Activated CD4-positive, alpha-beta memory T cell treated with anti-CD3 and anti-CD28 coated beads for 36 hours (primary cell): ENCODE measurements around the gene UNC13B. TPM values are rescaled to one million over a fixed set of nuclear protein-coding genes. Genes with fewer than 3 reads are reported as not detected.
"Not testable (repeated sequence)": the region's sequence is repeated elsewhere in the genome, so short reads cannot be mapped to it uniquely, and the experiment has no call there.

Experiments
- CTCF ChIA-PET: fragments of 350-600 bp; sonication (Branson Sonifier 250); formaldehyde crosslinking; loops from one replicate; lab custom pipeline; 2021; ENCODE audit warnings: antibody characterized with exemption, inconsistent platforms; lab: Charles Lee
- POLR2A ChIA-PET: fragments of 350-600 bp; sonication (Branson Sonifier 250); formaldehyde crosslinking; loops from one replicate; lab custom pipeline; 2021; ENCODE audit warnings: antibody characterized with exemption; lab: Charles Lee
- DNase-seq: peaks from one replicate; pipeline ENCODE4 v3.0.0-alpha.2; 2020
- H3K27ac Mint-ChIP-seq: one replicate; pipeline ENCODE4 v1.8.0; 2021; ENCODE audit warnings: mixed read lengths
- H3K27me3 Mint-ChIP-seq: one replicate; pipeline ENCODE4 v1.8.0; 2021; ENCODE audit warnings: mixed read lengths
- H3K36me3 Mint-ChIP-seq: one replicate; pipeline ENCODE4 v1.8.0; 2021; ENCODE audit warnings: mixed read lengths
- H3K4me1 Mint-ChIP-seq: one replicate; pipeline ENCODE4 v1.8.0; 2021; ENCODE audit warnings: low read depth, mixed read lengths
- H3K4me3 Mint-ChIP-seq: one replicate; pipeline ENCODE4 v1.8.0; 2021; ENCODE audit warnings: mild to moderate bottlenecking, mixed read lengths
- H3K9me3 Mint-ChIP-seq: one replicate; pipeline ENCODE4 v1.8.0; 2021; ENCODE audit warnings: mixed read lengths
- intact Hi-C: fragments of 100-400 bp; cut with micrococcal nuclease; formaldehyde crosslinking; loops from one replicate; pipeline ENCODE4 v1.15.1; 2023
- total RNA-seq, 2 experiments: library from RNA; stranded (reverse); gene quantifications; one replicate each; pipeline ENCODE4 v1.2.3, GENCODE V29; 2021

The UNC13B gene
- total RNA-seq, 2 experiments from 2014 or later: 3.6 to 4.6 TPM

GRCh38 chr9:35407846-35408245 lies 246.0 kb downstream of the UNC13B start:
- no peak overlapping the region for H3K27ac Mint-ChIP-seq
- H3K9me3 Mint-ChIP-seq: no peaks in the 10 kb centered on the region
- ChIA-PET POLR2A (no interaction called here), CTCF (no interaction called here)
- intact Hi-C loops: no loop called here
- no peak overlapping the region for H3K4me3 Mint-ChIP-seq
- no peaks in the 10 kb centered on the region for H3K36me3 Mint-ChIP-seq
- peaks cover 14% of the 10 kb centered on the region for H3K27me3 Mint-ChIP-seq
- DNase-seq: no peak
- no peaks in the 10 kb centered on the region for H3K4me1 Mint-ChIP-seq

GRCh38 chr9:35409434-35409833 lies 247.6 kb downstream of the UNC13B start:
- intact Hi-C loops, H3K4me1 Mint-ChIP-seq, H3K36me3 Mint-ChIP-seq, POLR2A ChIA-PET, CTCF ChIA-PET, H3K9me3 Mint-ChIP-seq, H3K4me3 Mint-ChIP-seq, DNase-seq, H3K27ac Mint-ChIP-seq: not testable (repeated sequence)
- H3K27me3 Mint-ChIP-seq: peaks cover 14% of the 10 kb centered on the region

DNA sequence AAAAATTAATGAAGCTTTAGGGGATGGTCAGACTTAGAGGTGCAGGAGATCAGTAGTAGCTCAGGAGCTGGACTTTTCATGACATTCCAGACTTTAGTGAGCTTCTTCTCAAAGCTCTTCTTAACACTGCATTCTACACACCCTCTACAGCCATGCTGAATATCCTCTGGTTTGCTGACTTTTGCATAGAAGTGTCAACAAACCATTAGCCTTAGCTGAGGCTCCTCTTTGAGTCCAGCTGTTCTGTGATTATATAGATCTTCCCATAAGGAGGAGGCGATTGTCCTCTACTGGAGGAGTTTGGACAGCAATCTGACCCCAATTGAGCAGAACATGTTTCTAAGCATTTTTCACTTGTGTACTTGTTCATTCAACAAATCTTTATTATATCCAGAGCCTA lies 253.1 kb downstream of the UNC13B start:
- Mint-ChIP-seq H3K36me3 (no peaks in the 10 kb centered on the region), H3K27me3 (peaks cover 12% of the 10 kb centered on the region), H3K27ac (no peak overlapping the region), H3K4me1 (no peaks in the 10 kb centered on the region), H3K4me3 (no peak overlapping the region), H3K9me3 (no peaks in the 10 kb centered on the region)
- intact Hi-C loops: no loop called here
- POLR2A ChIA-PET: no interaction called here
- DNase-seq: no peak
- CTCF ChIA-PET: interaction anchor here (0.9 kb wide), 1 partner anchor 516 kb away, joined by 5 read pairs; no protein-coding TSS in a partner anchor

DNA sequence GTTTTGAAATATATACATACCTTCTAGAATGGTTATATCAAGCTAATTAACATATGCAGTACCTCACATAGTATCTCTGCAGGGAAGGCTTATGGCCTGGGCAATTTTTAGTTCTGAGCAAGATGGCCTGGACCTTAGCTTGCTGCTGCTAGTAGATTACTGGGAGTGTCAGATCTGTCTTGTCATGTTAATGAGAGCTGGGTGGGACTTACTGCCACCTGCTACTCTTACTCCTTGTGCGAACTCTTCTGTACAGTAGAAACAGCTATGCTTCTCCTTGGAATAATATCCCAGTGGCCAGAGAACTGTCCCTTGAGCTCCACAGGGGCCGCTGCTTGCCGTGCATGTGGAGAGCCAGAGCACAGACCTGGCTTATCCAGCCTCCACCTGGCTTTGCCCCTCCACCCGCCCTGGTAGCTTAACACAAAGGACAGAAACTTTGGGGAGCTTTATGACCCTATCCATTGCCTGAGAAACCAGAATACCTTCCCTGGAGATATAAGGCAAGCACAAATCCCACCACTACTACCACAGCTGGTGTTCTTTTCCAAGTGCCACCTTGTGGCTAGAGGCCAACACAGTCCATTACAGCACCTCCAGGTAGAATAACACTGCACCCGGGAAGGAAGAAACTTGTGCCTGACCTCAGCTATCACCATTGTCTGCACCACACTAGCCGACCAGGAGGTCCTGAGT lies 253.7 kb downstream of the UNC13B start:
- no peak overlapping the region for H3K4me3 Mint-ChIP-seq
- H3K27me3 Mint-ChIP-seq: peaks cover 12% of the 10 kb centered on the region
- intact Hi-C loops: no loop called here
- POLR2A ChIA-PET: no interaction called here
- no peaks in the 10 kb centered on the region for H3K36me3 Mint-ChIP-seq
- H3K4me1 Mint-ChIP-seq: no peaks in the 10 kb centered on the region
- no peak overlapping the region for H3K27ac Mint-ChIP-seq
- no peak for DNase-seq
- CTCF ChIA-PET: interaction anchor here (0.9 kb wide), 1 partner anchor 516 kb away, joined by 5 read pairs; no protein-coding TSS in a partner anchor
- no peaks in the 10 kb centered on the region for H3K9me3 Mint-ChIP-seq

GRCh38 chr9:35416098-35416427 lies 254.3 kb downstream of the UNC13B start:
- no peak for DNase-seq
- ChIA-PET CTCF (interaction anchor here (0.9 kb wide), 1 partner anchor 517 kb away, joined by 5 read pairs; no protein-coding TSS in a partner anchor), POLR2A (no interaction called here)
- intact Hi-C loops: no loop called here
- Mint-ChIP-seq H3K4me1 (no peaks in the 10 kb centered on the region), H3K27ac (no peak overlapping the region), H3K4me3 (no peak overlapping the region), H3K27me3 (peaks cover 12% of the 10 kb centered on the region), H3K36me3 (no peaks in the 10 kb centered on the region), H3K9me3 (no peaks in the 10 kb centered on the region)

GRCh38 chr9:35422346-35422745 lies 260.5 kb downstream of the UNC13B start:
- H3K9me3 Mint-ChIP-seq: no peaks in the 10 kb centered on the region
- ChIA-PET CTCF (no interaction called here), POLR2A (no interaction called here)
- H3K4me3 Mint-ChIP-seq: no peak overlapping the region
- H3K4me1 Mint-ChIP-seq: no peaks in the 10 kb centered on the region
- DNase-seq: no peak
- intact Hi-C loops: no loop called here
- no peaks in the 10 kb centered on the region for H3K36me3 Mint-ChIP-seq
- H3K27ac Mint-ChIP-seq: no peak overlapping the region
- peaks cover 18% of the 10 kb centered on the region for H3K27me3 Mint-ChIP-seq

DNA sequence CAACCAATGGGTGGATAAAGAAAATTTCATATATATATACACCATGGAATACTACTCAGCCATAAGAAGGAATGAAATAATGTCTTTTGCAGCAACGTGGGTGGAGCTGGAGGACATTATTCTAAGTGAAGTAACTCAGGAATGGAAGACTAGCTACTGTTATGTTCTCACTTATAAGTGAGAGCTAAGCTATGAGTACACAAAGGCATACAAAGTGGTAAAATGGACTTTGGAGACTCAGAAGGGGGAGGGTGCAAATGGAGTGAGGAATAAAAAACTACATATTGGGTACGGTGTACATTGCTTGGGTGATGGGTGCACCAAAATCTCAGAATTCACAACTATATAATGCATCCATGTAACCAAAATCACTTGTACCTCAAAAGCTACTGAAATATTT lies 260.9 kb downstream of the UNC13B start:
- H3K27me3 Mint-ChIP-seq: peaks cover 18% of the 10 kb centered on the region
- intact Hi-C loops: no loop called here
- H3K4me3 Mint-ChIP-seq: no peak overlapping the region
- H3K36me3 Mint-ChIP-seq: no peaks in the 10 kb centered on the region
- CTCF ChIA-PET: no interaction called here
- H3K4me1 Mint-ChIP-seq: no peaks in the 10 kb centered on the region
- no peak overlapping the region for H3K27ac Mint-ChIP-seq
- POLR2A ChIA-PET: no interaction called here
- no peak for DNase-seq
- no peaks in the 10 kb centered on the region for H3K9me3 Mint-ChIP-seq

DNA sequence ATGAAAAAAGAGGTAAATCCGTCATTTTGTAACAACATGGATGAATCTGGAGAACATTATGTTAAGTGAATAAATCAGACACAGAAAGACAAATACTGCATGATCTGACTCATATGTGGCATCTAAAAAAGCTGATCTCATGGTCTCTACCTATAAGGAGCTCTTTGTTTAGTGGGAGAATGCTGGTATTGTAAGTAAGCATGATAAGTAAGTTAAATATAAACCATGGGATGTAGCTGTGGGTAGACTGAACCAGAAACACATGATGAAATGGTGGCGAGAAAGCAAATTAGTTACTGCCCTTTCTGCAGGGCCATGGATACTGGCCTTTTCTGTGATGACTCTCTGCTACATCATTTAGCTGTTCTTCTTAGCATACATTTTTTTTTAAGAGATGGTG lies 261.7 kb downstream of the UNC13B start:
- Mint-ChIP-seq H3K4me1 (no peaks in the 10 kb centered on the region), H3K36me3 (no peaks in the 10 kb centered on the region), H3K4me3 (no peak overlapping the region), H3K27me3 (peaks cover 23% of the 10 kb centered on the region), H3K9me3 (peaks cover 4% of the 10 kb centered on the region), H3K27ac (no peak overlapping the region)
- ChIA-PET CTCF (no interaction called here), POLR2A (no interaction called here)
- DNase-seq: no peak
- intact Hi-C loops: no loop called here

- Mint-ChIP-seq H3K27me3 (peaks cover 30% of the 10 kb centered on the region), H3K27ac (no peak overlapping the region), H3K4me3 (no peak overlapping the region), H3K4me1 (no peaks in the 10 kb centered on the region), H3K9me3 (peaks cover 4% of the 10 kb centered on the region), H3K36me3 (no peaks in the 10 kb centered on the region)
- DNase-seq: no peak
- CTCF ChIA-PET: no interaction called here
- intact Hi-C loops: no loop called here
- POLR2A ChIA-PET: no interaction called here
Observed at GRCh38 chr9:35424356-35425352, 262.8 kb downstream of the UNC13B start.

DNA sequence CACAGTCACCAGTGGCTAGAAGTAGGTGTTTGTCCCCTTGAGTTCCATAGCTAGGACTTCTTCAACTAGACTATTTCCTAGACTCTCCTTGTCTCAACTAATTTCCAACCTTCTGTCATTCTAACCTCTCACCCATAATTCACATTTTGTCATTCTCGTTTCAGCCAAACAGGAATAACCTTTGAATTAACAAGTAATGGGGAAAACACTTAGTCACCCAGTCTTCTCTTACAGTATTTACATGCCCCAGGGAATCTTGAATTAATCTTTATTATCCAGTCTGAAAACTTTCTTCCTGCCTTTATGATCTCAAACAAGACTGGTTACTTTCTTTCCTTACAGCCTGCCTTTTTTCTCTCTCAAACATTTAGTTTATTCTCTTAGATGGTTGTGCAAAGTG lies 264.8 kb downstream of the UNC13B start:
- H3K36me3 Mint-ChIP-seq: peaks cover 1% of the 10 kb centered on the region
- POLR2A ChIA-PET: no interaction called here
- no peak overlapping the region for H3K4me3 Mint-ChIP-seq
- CTCF ChIA-PET: interaction anchor here (0.7 kb wide), 1 partner anchor 14 kb away, joined by 3 read pairs; no protein-coding TSS in a partner anchor
- no peak for DNase-seq
- H3K27ac Mint-ChIP-seq: no peak overlapping the region
- intact Hi-C loops: no loop called here
- no peaks in the 10 kb centered on the region for H3K4me1 Mint-ChIP-seq
- H3K9me3 Mint-ChIP-seq: peaks cover 4% of the 10 kb centered on the region
- H3K27me3 Mint-ChIP-seq: peaks cover 32% of the 10 kb centered on the region

GRCh38 chr9:35431467-35431866 lies 269.7 kb downstream of the UNC13B start:
- ChIA-PET CTCF (no interaction called here), POLR2A (no interaction called here)
- Mint-ChIP-seq H3K27me3 (peaks cover 25% of the 10 kb centered on the region), H3K4me1 (no peaks in the 10 kb centered on the region), H3K9me3 (peaks cover 4% of the 10 kb centered on the region), H3K27ac (no peak overlapping the region), H3K4me3 (no peak overlapping the region), H3K36me3 (peaks cover 1% of the 10 kb centered on the region)
- intact Hi-C loops: no loop called here
- DNase-seq: no peak

DNA sequence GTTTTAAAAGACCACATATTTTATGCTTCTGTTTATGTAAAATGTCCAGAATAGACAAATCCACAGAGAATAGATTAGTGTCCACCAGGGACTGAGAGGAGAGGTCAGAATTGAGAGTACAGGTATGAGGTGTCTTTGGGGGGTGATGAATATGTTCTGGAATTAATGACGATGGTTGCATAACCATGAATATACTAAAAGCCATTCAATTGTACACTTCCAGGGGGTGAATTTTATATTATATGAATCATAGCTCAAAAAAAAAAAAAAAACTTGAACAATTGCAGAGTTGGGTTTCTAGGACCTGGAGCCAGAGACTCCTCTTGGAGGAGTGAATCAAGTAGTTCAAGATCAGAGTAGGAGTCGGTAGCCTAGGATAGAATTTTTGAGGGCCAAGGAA lies 270.3 kb downstream of the UNC13B start:
- H3K4me3 Mint-ChIP-seq: no peak overlapping the region
- H3K4me1 Mint-ChIP-seq: no peaks in the 10 kb centered on the region
- intact Hi-C loops: no loop called here
- DNase-seq: no peak
- H3K36me3 Mint-ChIP-seq: peaks cover 1% of the 10 kb centered on the region
- H3K9me3 Mint-ChIP-seq: peaks cover 4% of the 10 kb centered on the region
- ChIA-PET POLR2A (no interaction called here), CTCF (no interaction called here)
- no peak overlapping the region for H3K27ac Mint-ChIP-seq
- H3K27me3 Mint-ChIP-seq: peaks cover 20% of the 10 kb centered on the region
